OCI-LY1 (cell line): ENCODE data around the gene BAIAP2L1.

Experiments
- H2AFZ ChIP-seq: fragments of 200-600 bp; sonication (generic), shearing (Covaris generic); 2 replicates; pipeline ENCODE4 v1.6.0; 2014; ENCODE audit warnings: antibody characterized with exemption, mild to moderate bottlenecking, low read length
- H3F3A ChIP-seq: fragments of 200-600 bp; sonication (generic), shearing (Covaris generic); 2 replicates; pipeline ENCODE4 v1.6.0; 2014; ENCODE audit warnings: mild to moderate bottlenecking, antibody characterized with exemption, low read length, moderate library complexity; ENCODE audit not compliant: insufficient read depth
- H3K27ac ChIP-seq: fragments of 200-600 bp; sonication (generic); 2 replicates; pipeline ENCODE4 v1.5.1; 2014; ENCODE audit warnings: low read length, mixed run types, mild to moderate bottlenecking, low read depth; ENCODE audit not compliant: poor library complexity, severe bottlenecking
- H3K27me3 ChIP-seq: fragments of 200-600 bp; sonication (generic); 2 replicates; pipeline ENCODE4 v1.6.0; 2014; ENCODE audit warnings: antibody characterized with exemption, mild to moderate bottlenecking, low read length, moderate library complexity; ENCODE audit not compliant: insufficient read depth
- H3K36me3 ChIP-seq: fragments of 200-600 bp; sonication (generic); 2 replicates; pipeline ENCODE4 v1.6.1; 2014; ENCODE audit warnings: mild to moderate bottlenecking, antibody characterized with exemption, low read length, moderate library complexity, mixed read lengths; ENCODE audit not compliant: insufficient read depth
- H3K4me1 ChIP-seq: fragments of 200-600 bp; sonication (generic); 2 replicates; pipeline ENCODE4 v1.5.1; 2014; ENCODE audit warnings: mild to moderate bottlenecking, low read length, moderate library complexity; ENCODE audit not compliant: insufficient read depth, severe bottlenecking
- H3K4me2 ChIP-seq: fragments of 200-600 bp; sonication (generic), shearing (Covaris generic); 2 replicates; pipeline ENCODE4 v1.6.1; 2014; ENCODE audit warnings: low read length
- H3K4me3 ChIP-seq: fragments of 200-600 bp; sonication (generic); 2 replicates; pipeline ENCODE4 v1.5.1; 2014; ENCODE audit warnings: low read length, low read depth, mild to moderate bottlenecking, mixed read lengths; ENCODE audit not compliant: poor library complexity, severe bottlenecking
- H3K79me2 ChIP-seq: fragments of 200-600 bp; shearing (Covaris generic); 2 replicates; pipeline ENCODE4 v1.6.1; 2016; ENCODE audit warnings: mixed run types, low read length, mixed read lengths; ENCODE audit not compliant: insufficient read depth
- H3K9ac ChIP-seq: fragments of 200-600 bp; sonication (generic), shearing (Covaris generic); 2 replicates; pipeline ENCODE4 v1.6.1; 2014; ENCODE audit warnings: mild to moderate bottlenecking, low read length, mixed read lengths
- H3K9me2 ChIP-seq: fragments of 200-600 bp; sonication (generic), shearing (Covaris generic); 2 replicates; pipeline ENCODE4 v1.6.1; 2014; ENCODE audit warnings: low read depth, mild to moderate bottlenecking, low read length, mixed read lengths
- H3K9me3 ChIP-seq: fragments of 200-600 bp; shearing (Covaris generic); 2 replicates; pipeline ENCODE4 v1.6.1; 2014; ENCODE audit warnings: low read length, mixed read lengths
- H4K20me1 ChIP-seq: fragments of 200-600 bp; sonication (generic), shearing (Covaris generic); 2 replicates; pipeline ENCODE4 v1.6.0; 2016; ENCODE audit warnings: mild to moderate bottlenecking, low read length; ENCODE audit not compliant: insufficient read depth
- CTCF ChIP-seq: fragments of 200-600 bp; sonication (generic), shearing (Covaris generic); IDR thresholded peaks from 2 replicates; pipeline ENCODE4 v1.5.1; 2017; ENCODE audit warnings: mild to moderate bottlenecking, antibody characterized with exemption, low read length, moderate library complexity, mixed read lengths
- EZH2 ChIP-seq: fragments of 200-600 bp; sonication (generic), shearing (Covaris generic); IDR thresholded peaks from 2 replicates; pipeline ENCODE4 v1.8.0; 2017; ENCODE audit warnings: borderline replicate concordance, mixed run types, mild to moderate bottlenecking, antibody characterized with exemption, low read length, moderate library complexity, mixed read lengths

The BAIAP2L1 gene

GRCh38 chr7:98265841-98266271 lies 135.0 kb downstream of the BAIAP2L1 start:
- Histone ChIP-seq H3K4me3 (no peak overlapping the region), H3K4me2 (no peak overlapping the region), H3K9me2 (no peaks in the 10 kb centered on the region), H2AFZ (no peak overlapping the region), H4K20me1 (no peaks in the 10 kb centered on the region), H3K4me1 (no peaks in the 10 kb centered on the region), H3K27ac (no peak overlapping the region), H3F3A (no peaks in the 10 kb centered on the region), H3K9ac (no peak overlapping the region), H3K36me3 (peaks cover 11% of the 10 kb centered on the region), H3K79me2 (no peaks in the 10 kb centered on the region), H3K9me3 (peaks cover 8% of the 10 kb centered on the region), H3K27me3 (no peaks in the 10 kb centered on the region)
- TF ChIP-seq EZH2 (no peak), CTCF (no peak)

- Histone ChIP-seq H3K27me3 (no peaks in the 10 kb centered on the region), H3K36me3 (peaks cover 41% of the 10 kb centered on the region), H3K27ac (no peak overlapping the region), H3F3A (no peaks in the 10 kb centered on the region), H3K9ac (no peak overlapping the region), H3K4me2 (no peak overlapping the region), H3K79me2 (peaks cover 2% of the 10 kb centered on the region), H3K9me3 (peaks cover 10% of the 10 kb centered on the region), H3K4me1 (peaks cover 8% of the 10 kb centered on the region), H3K4me3 (no peak overlapping the region), H2AFZ (no peak overlapping the region), H4K20me1 (no peaks in the 10 kb centered on the region), H3K9me2 (no peaks in the 10 kb centered on the region)
- TF ChIP-seq CTCF (no peak), EZH2 (no peak)
These were observed 143.2 kb downstream of the BAIAP2L1 start for GRCh38 chr7:98257701-98258100.

- H3K9ac ChIP-seq: no peak overlapping the region
- peaks cover 36% of the 10 kb centered on the region for H3K36me3 ChIP-seq
- no peak overlapping the region for H3K4me2 ChIP-seq
- no peak for TF ChIP-seq EZH2
- TF ChIP-seq CTCF: no peak
- H3F3A ChIP-seq: no peaks in the 10 kb centered on the region
- H3K9me3 ChIP-seq: peaks cover 7% of the 10 kb centered on the region
- no peak overlapping the region for H2AFZ ChIP-seq
- peaks cover 6% of the 10 kb centered on the region for H3K79me2 ChIP-seq
- H4K20me1 ChIP-seq: no peaks in the 10 kb centered on the region
- H3K27me3 ChIP-seq: no peaks in the 10 kb centered on the region
- no peak overlapping the region for H3K27ac ChIP-seq
- H3K4me1 ChIP-seq: peaks cover 12% of the 10 kb centered on the region
- H3K4me3 ChIP-seq: no peak overlapping the region
- H3K9me2 ChIP-seq: no peaks in the 10 kb centered on the region
These were observed 144.5 kb downstream of the BAIAP2L1 start for GRCh38 chr7:98256431-98256830.
